Erythroblast (primary cell): ENCODE results near the gene CNTN4.

ENCODE experiments used
- GATA1 ChIP-seq: IDR thresholded peaks from 2 replicates; pipeline ENCODE4 v1.6.1; 2011; ENCODE audit warnings: low read depth, mild to moderate bottlenecking, control low read depth, low read length, moderate library complexity
- POLR2A ChIP-seq: IDR thresholded peaks from 2 replicates; pipeline ENCODE4 v1.6.1; 2011; ENCODE audit warnings: mild to moderate bottlenecking, low read length

GRCh38 chr3:3087716-3088465 is 989.2 kb downstream of the CNTN4 start:
- TF ChIP-seq POLR2A (no peak), GATA1 (no peak)
